Measurements from ENCODE around the gene KCNB1.

GRCh38 chr20:49460131-49460530 is 22.3 kb downstream of the KCNB1 start:
- TF ChIP-seq, protein P1, sequence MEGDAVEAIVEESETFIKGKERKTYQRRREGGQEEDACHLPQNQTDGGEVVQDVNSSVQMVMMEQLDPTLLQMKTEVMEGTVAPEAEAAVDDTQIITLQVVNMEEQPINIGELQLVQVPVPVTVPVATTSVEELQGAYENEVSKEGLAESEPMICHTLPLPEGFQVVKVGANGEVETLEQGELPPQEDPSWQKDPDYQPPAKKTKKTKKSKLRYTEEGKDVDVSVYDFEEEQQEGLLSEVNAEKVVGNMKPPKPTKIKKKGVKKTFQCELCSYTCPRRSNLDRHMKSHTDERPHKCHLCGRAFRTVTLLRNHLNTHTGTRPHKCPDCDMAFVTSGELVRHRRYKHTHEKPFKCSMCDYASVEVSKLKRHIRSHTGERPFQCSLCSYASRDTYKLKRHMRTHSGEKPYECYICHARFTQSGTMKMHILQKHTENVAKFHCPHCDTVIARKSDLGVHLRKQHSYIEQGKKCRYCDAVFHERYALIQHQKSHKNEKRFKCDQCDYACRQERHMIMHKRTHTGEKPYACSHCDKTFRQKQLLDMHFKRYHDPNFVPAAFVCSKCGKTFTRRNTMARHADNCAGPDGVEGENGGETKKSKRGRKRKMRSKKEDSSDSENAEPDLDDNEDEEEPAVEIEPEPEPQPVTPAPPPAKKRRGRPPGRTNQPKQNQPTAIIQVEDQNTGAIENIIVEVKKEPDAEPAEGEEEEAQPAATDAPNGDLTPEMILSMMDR (IDR thresholded peaks at IDR 0.05), result no peak
- TF ChIP-seq POLR2A (IDR thresholded peaks at IDR 0.05), result no peak
- TF ChIP-seq POLR2AphosphoS5 (IDR thresholded peaks at IDR 0.05; ENCODE audit: insufficient read depth in 1 of 2, low read depth in 1 of 2), result no peak
